ENCODE measurements around the gene USP28. TPM values are rescaled to one million over a fixed set of nuclear protein-coding genes. Genes with fewer than 3 reads are reported as not detected.
"Not testable (repeated sequence)": the region's sequence is repeated elsewhere in the genome, so short reads cannot be mapped to it uniquely, and the experiment has no call there.

USP28 gene
- 10 to 100 TPM; 28.9 to 31.5 TPM for total RNA-seq

- WGBS: under 1% methylated on average over 55 of the region's 95 CpGs
- Histone ChIP-seq H3K4me3 (peak within 1 kb of the TSS; percentile 69 to 74), H3K36me3 (no peaks in the 10 kb centered on the region), H3K4me1 (replicated peaks) (no peaks in the 10 kb centered on the region), H3K27ac (peak within 1 kb of the TSS; percentile 79 to 88), H3K9me3 (no peaks in the 10 kb centered on the region), H3K27me3 (replicated peaks; ENCODE audit: insufficient read depth) (no peaks in the 10 kb centered on the region)
- peak; percentile 96 for DNase-seq (ENCODE audit: low spot score)
- TF ChIP-seq POLR2A (IDR thresholded peaks at IDR 0.05): peak; percentile 71
- TF ChIP-seq CTCF (IDR thresholded peaks at IDR 0.05): peak in 1 of 4 experiments; percentile 14
- peak; percentile 91 for TF ChIP-seq POLR2AphosphoS5 (IDR thresholded peaks at IDR 0.05)
- intact Hi-C loops (cut with DNase I): loop anchor here (10.0 kb wide), 1 partner anchor 101 kb away; the partner anchor contains the start of genes CLDN25 and ZW10
Measured at GRCh38 chr11:113875234-113876073, at the start of gene USP28. Gene USP28, minus strand, starts transcription at chr11:113875572. Its CDS starts 71 bp downstream, at chr11:113875501.

GRCh38 chr11:113923572-113923971 lies 48.2 kb upstream of the USP28 start:
- 73% methylated on average over 2 of the region's 2 CpGs for WGBS
- intact Hi-C loops (cut with DNase I): no loop called here
- H3K36me3 ChIP-seq: no peaks in the 10 kb centered on the region
- no peaks in the 10 kb centered on the region for H3K9me3 ChIP-seq
- no peaks in the 10 kb centered on the region for H3K27me3 ChIP-seq (replicated peaks; ENCODE audit: insufficient read depth)
- DNase-seq (ENCODE audit: low spot score): no peak
- no peak overlapping the region for H3K4me3 ChIP-seq
- no peak for TF ChIP-seq POLR2AphosphoS5 (IDR thresholded peaks at IDR 0.05)
- TF ChIP-seq CTCF (IDR thresholded peaks at IDR 0.05): no peak
- no peak for TF ChIP-seq POLR2A (IDR thresholded peaks at IDR 0.05)
- no peaks in the 10 kb centered on the region for H3K4me1 ChIP-seq (replicated peaks)
- no peak overlapping the region for H3K27ac ChIP-seq

GRCh38 chr11:113911491-113911890 lies 36.1 kb upstream of the USP28 start:
- H3K36me3 ChIP-seq; H3K9me3 ChIP-seq; H3K4me1 ChIP-seq (replicated peaks); intact Hi-C loops (cut with DNase I); H3K4me3 ChIP-seq; H3K27me3 ChIP-seq (replicated peaks; ENCODE audit: insufficient read depth); DNase-seq (ENCODE audit: low spot score); H3K27ac ChIP-seq: not testable (repeated sequence)
- 97% methylated on average over 9 of the region's 9 CpGs for WGBS

GRCh38 chr11:113908098-113908497 lies 32.7 kb upstream of the USP28 start:
- no peak for DNase-seq (ENCODE audit: low spot score)
- Histone ChIP-seq H3K4me3 (no peak overlapping the region), H3K36me3 (no peaks in the 10 kb centered on the region), H3K9me3 (no peaks in the 10 kb centered on the region), H3K4me1 (replicated peaks) (no peaks in the 10 kb centered on the region), H3K27ac (no peak overlapping the region), H3K27me3 (replicated peaks; ENCODE audit: insufficient read depth) (peaks cover 6% of the 10 kb centered on the region)
- TF ChIP-seq CTCF (IDR thresholded peaks at IDR 0.05) (no peak), POLR2AphosphoS5 (IDR thresholded peaks at IDR 0.05) (no peak), POLR2A (IDR thresholded peaks at IDR 0.05) (no peak)
- 44% methylated on average over 9 of the region's 9 CpGs for WGBS
- intact Hi-C loops (cut with DNase I): no loop called here

GRCh38 chr11:113907681-113908080 lies 32.3 kb upstream of the USP28 start:
- Histone ChIP-seq H3K4me1 (replicated peaks) (no peaks in the 10 kb centered on the region), H3K36me3 (no peaks in the 10 kb centered on the region), H3K4me3 (no peak overlapping the region), H3K27ac (no peak overlapping the region), H3K27me3 (replicated peaks; ENCODE audit: insufficient read depth) (peaks cover 6% of the 10 kb centered on the region), H3K9me3 (no peaks in the 10 kb centered on the region)
- intact Hi-C loops (cut with DNase I): no loop called here
- no peak for DNase-seq (ENCODE audit: low spot score)
- no peak for TF ChIP-seq POLR2AphosphoS5 (IDR thresholded peaks at IDR 0.05)
- no peak for TF ChIP-seq POLR2A (IDR thresholded peaks at IDR 0.05)
- TF ChIP-seq CTCF (IDR thresholded peaks at IDR 0.05): no peak
- WGBS: 64% methylated on average over 8 of the region's 8 CpGs
